ENCODE results near the gene IBA57.
"Not testable (repeated sequence)": the region's sequence is repeated elsewhere in the genome, so short reads cannot be mapped to it uniquely, and the experiment has no call there.

IBA57 gene

GRCh38 chr1:228173528-228174481, 8.2 kb downstream of the IBA57 start:
- not testable (repeated sequence) for FAIRE-seq

GRCh38 chr1:228174482-228175315, 9.1 kb downstream of the IBA57 start:
- FAIRE-seq = no peak

GRCh38 chr1:228175316-228176023, 9.9 kb downstream of the IBA57 start:
- FAIRE-seq = no peak

- FAIRE-seq = no peak
These were observed 10.4 kb downstream of the IBA57 start for GRCh38 chr1:228176024-228176395.

GRCh38 chr1:228176461-228177182, 11.0 kb downstream of the IBA57 start:
- FAIRE-seq = no peak

- no peak for FAIRE-seq
These were observed 11.5 kb downstream of the IBA57 start for GRCh38 chr1:228177183-228177475.

- no peak for FAIRE-seq
These were observed 12.4 kb downstream of the IBA57 start for GRCh38 chr1:228177721-228178710.

GRCh38 chr1:228178737-228179684, 13.4 kb downstream of the IBA57 start:
- FAIRE-seq = no peak

- FAIRE-seq = no peak
These were observed 14.8 kb downstream of the IBA57 start for GRCh38 chr1:228180271-228180958.

- FAIRE-seq = no peak
These were observed 15.5 kb downstream of the IBA57 start for GRCh38 chr1:228180959-228181644.

GRCh38 chr1:228181645-228182034, 16.0 kb downstream of the IBA57 start:
- FAIRE-seq = no peak

- no peak for FAIRE-seq
These were observed 16.9 kb downstream of the IBA57 start for GRCh38 chr1:228182296-228183030.

- FAIRE-seq = no peak
These were observed 18.5 kb downstream of the IBA57 start for GRCh38 chr1:228184152-228184551.

- no peak for FAIRE-seq
These were observed 20.0 kb downstream of the IBA57 start for GRCh38 chr1:228185641-228185965.

- FAIRE-seq = not testable (repeated sequence)
These were observed 22.6 kb downstream of the IBA57 start for GRCh38 chr1:228188249-228188648.

GRCh38 chr1:228190182-228190581, 24.6 kb downstream of the IBA57 start:
- FAIRE-seq = no peak

GRCh38 chr1:228190778-228191177, 25.2 kb downstream of the IBA57 start:
- no peak for FAIRE-seq

- no peak for FAIRE-seq
These were observed 28.8 kb downstream of the IBA57 start for GRCh38 chr1:228194436-228194835.
